Spinal cord (tissue), 10 donors: Measurements from ENCODE around the gene CD151. TPM values are rescaled to one million over a fixed set of nuclear protein-coding genes. Genes with fewer than 3 reads are reported as not detected.

Source experiments
- DNase-seq, 6 donors: peaks; one replicate each; pipeline versions ENCODE4 v3.0.0 to v3.0.0-alpha.2; 2013 to 2015; ENCODE audit warnings: low spot score in 6 of 6, low read depth in 4 of 6
- H3K27ac ChIP-seq: one replicate; pipeline ENCODE4 v1.5.1; 2013; ENCODE audit warnings: low read depth, low read length, control low read depth
- H3K27me3 ChIP-seq: one replicate; pipeline ENCODE4 v1.6.1; 2013; ENCODE audit warnings: low read length; ENCODE audit not compliant: control insufficient read depth, insufficient read depth
- H3K36me3 ChIP-seq: one replicate; pipeline ENCODE4 v1.6.1; 2013; ENCODE audit warnings: low read length; ENCODE audit not compliant: control insufficient read depth, insufficient read depth
- H3K4me1 ChIP-seq: one replicate; pipeline ENCODE4 v1.6.1; 2013; ENCODE audit warnings: low read length; ENCODE audit not compliant: control insufficient read depth, insufficient read depth
- H3K4me3 ChIP-seq: one replicate; pipeline ENCODE4 v1.5.1; 2013; ENCODE audit warnings: low read depth, low read length, control low read depth
- H3K9me3 ChIP-seq: one replicate; pipeline ENCODE4 v1.6.1; 2013; ENCODE audit warnings: low read length; ENCODE audit not compliant: control insufficient read depth, insufficient read depth
- WGBS: methylation state at CpG from one replicate; pipeline ENCODE4 v1.1.5; 2013; ENCODE audit warnings: missing lambda C conversion rate; ENCODE audit not compliant: insufficient coverage; 5-methylcytosine and 5-hydroxymethylcytosine counted together
- polyA plus RNA-seq, 2 donors: library from polyadenylated mRNA; unstranded; fragments of 120-200 nt; gene quantifications; one replicate each; pipeline ENCODE4 v1.2.1, GENCODE V29; 2013; ENCODE audit not compliant: insufficient read length in 2 of 2
- total RNA-seq, 2 donors: library from RNA; depleted of rRNA in 1 of 2; stranded (reverse); fragments of 120-200 nt in 1 of 2; fragments of >200 nt in 1 of 2; gene quantifications; one replicate each; pipeline versions ENCODE4 v1.2.3 to v1.2.4, GENCODE V29; 2013 to 2014
- donor health status: healthy.

The CD151 gene
- total and polyA plus RNA-seq, 4 donors: 71.8 to 185 (median 115) TPM

GRCh38 chr11:849951-850774, 17.4 kb downstream of the CD151 start:
- under 1% methylated on average over 91 of the region's 97 CpGs for WGBS
- peak overlapping the region; percentile 39 for H3K4me3 ChIP-seq
- no peaks in the 10 kb centered on the region for H3K9me3 ChIP-seq
- no peak overlapping the region for H3K27ac ChIP-seq
- no peaks in the 10 kb centered on the region for H3K27me3 ChIP-seq
- peak in 1 of 6 donors; percentile 47 for DNase-seq
- peaks cover 80% of the 10 kb centered on the region for H3K4me1 ChIP-seq
- H3K36me3 ChIP-seq: peaks cover 29% of the 10 kb centered on the region

GRCh38 chr11:850775-851763, 18.3 kb downstream of the CD151 start:
- peaks cover 80% of the 10 kb centered on the region for H3K4me1 ChIP-seq
- H3K4me3 ChIP-seq: peak overlapping the region; percentile 39
- 14% methylated on average over 26 of the region's 28 CpGs for WGBS

DNA sequence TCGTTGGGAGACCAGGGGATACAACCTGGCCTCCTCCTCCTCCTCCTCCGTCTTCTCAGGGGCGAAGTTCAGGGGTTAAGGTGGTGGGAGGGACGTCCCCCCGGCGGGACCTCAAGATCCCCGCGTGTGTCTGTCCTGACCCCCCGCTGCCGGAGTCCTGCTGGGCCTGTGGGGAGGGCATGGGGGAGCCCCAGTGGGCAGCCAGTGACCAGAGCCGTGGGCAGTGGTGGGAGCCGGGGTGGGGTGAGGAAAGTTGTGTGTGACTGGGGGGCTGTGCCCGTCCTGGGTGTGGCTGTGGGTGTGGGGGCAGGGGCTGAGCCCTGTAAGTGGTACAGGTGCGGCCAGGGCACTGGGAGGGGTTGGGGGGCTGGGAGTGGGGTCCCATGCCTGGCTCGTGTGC, 20.0 kb downstream of the CD151 start:
- Histone ChIP-seq H3K27ac (no peak overlapping the region), H3K9me3 (no peaks in the 10 kb centered on the region), H3K27me3 (no peaks in the 10 kb centered on the region), H3K4me1 (peaks cover 86% of the 10 kb centered on the region), H3K36me3 (peaks cover 46% of the 10 kb centered on the region), H3K4me3 (no peak overlapping the region)
- 67% methylated on average over 10 of the region's 15 CpGs for whole genome bisulfite sequencing
- DNase-seq: no peak

More at GRCh38 chr11:850775-851763, 18.3 kb downstream of the CD151 start:
- Histone ChIP-seq H3K9me3 (no peaks in the 10 kb centered on the region), H3K27ac (no peak overlapping the region), H3K27me3 (no peaks in the 10 kb centered on the region), H3K36me3 (peaks cover 36% of the 10 kb centered on the region)
- DNase-seq: no peak

- H3K27me3 ChIP-seq: no peaks in the 10 kb centered on the region
- no peaks in the 10 kb centered on the region for H3K9me3 ChIP-seq
- 91% methylated on average over 22 of the region's 27 CpGs for WGBS
- no peak overlapping the region for H3K4me3 ChIP-seq
- H3K27ac ChIP-seq: no peak overlapping the region
- peaks cover 81% of the 10 kb centered on the region for H3K4me1 ChIP-seq
- no peak for DNase-seq
- H3K36me3 ChIP-seq: peaks cover 52% of the 10 kb centered on the region
Observed at GRCh38 chr11:853682-854448, 21.1 kb downstream of the CD151 start.

- no peaks in the 10 kb centered on the region for H3K9me3 ChIP-seq
- H3K27me3 ChIP-seq: no peaks in the 10 kb centered on the region
- no peak overlapping the region for H3K27ac ChIP-seq
- H3K36me3 ChIP-seq: peaks cover 56% of the 10 kb centered on the region
- DNase-seq: no peak
- H3K4me1 ChIP-seq: peaks cover 84% of the 10 kb centered on the region
- WGBS: 44% methylated on average over 20 of the region's 20 CpGs
- no peak overlapping the region for H3K4me3 ChIP-seq
Observed at GRCh38 chr11:854601-855329, 22.0 kb downstream of the CD151 start.

GRCh38 chr11:855330-855674, 22.6 kb downstream of the CD151 start:
- H3K27ac ChIP-seq: no peak overlapping the region
- H3K36me3 ChIP-seq: peaks cover 60% of the 10 kb centered on the region
- DNase-seq: no peak
- no peak overlapping the region for H3K4me3 ChIP-seq
- 50% methylated on average over 3 of the region's 7 CpGs for WGBS
- no peaks in the 10 kb centered on the region for H3K9me3 ChIP-seq
- no peaks in the 10 kb centered on the region for H3K27me3 ChIP-seq
- H3K4me1 ChIP-seq: peaks cover 86% of the 10 kb centered on the region

GRCh38 chr11:855796-856195, 23.0 kb downstream of the CD151 start:
- H3K27ac ChIP-seq: no peak overlapping the region
- H3K4me1 ChIP-seq: peaks cover 84% of the 10 kb centered on the region
- DNase-seq: no peak
- H3K4me3 ChIP-seq: no peak overlapping the region
- 62% methylated on average over 12 of the region's 12 CpGs for WGBS
- H3K9me3 ChIP-seq: no peaks in the 10 kb centered on the region
- H3K27me3 ChIP-seq: no peaks in the 10 kb centered on the region
- peaks cover 63% of the 10 kb centered on the region for H3K36me3 ChIP-seq

DNA sequence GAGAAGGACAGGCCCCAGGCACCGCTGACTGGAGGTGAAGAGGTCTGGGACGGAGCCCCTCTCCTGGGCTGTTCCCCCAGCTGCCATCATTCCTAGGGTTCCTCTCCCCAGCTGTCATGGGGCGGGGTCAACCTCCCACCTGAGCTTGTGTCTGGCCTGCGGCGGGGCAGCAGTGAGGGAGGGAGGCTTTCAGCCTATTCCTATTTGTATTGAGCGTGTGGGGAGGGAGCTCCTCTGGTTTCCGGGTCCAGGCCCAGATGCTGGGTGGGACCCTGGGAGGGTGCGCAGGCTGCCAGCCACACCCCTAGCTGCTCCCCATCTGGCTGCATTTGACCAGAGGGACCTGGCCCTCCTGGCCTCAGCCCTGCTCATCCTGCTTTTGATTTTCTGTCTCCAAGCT, 23.6 kb downstream of the CD151 start:
- Histone ChIP-seq H3K9me3 (no peaks in the 10 kb centered on the region), H3K27ac (no peak overlapping the region), H3K4me1 (peaks cover 78% of the 10 kb centered on the region), H3K4me3 (no peak overlapping the region), H3K27me3 (no peaks in the 10 kb centered on the region), H3K36me3 (peaks cover 64% of the 10 kb centered on the region)
- 86% methylated on average over 5 of the region's 8 CpGs for WGBS
- DNase-seq: no peak
